ENCODE data around the gene TECRL. TPM values are rescaled to one million over a fixed set of nuclear protein-coding genes. Genes with fewer than 3 reads are reported as not detected.

TECRL gene
- total RNA-seq, 2 experiments from 2014 or later, result not detected

DNA sequence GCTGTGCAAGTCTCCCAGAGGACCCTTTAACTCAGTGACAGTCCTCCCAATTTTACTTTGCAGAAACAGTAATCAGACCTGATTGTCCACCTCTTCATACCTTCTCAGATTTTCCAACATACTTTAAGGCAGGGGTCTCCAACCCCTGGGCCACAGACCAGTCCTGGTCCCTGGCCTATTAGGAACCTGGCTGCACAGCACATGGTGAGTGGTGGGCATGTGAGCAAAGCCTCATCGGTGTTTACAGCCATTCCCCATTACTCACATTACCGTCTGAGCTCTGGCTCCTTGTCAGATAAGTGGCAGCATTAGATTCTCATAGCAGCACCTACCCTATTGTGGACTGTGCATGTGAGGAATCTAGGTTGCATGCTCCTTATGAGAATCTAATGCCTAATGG, 74.3 kb downstream of the TECRL start:
- ChIA-PET CTCF (no interaction called here), POLR2A (no interaction called here)

DNA sequence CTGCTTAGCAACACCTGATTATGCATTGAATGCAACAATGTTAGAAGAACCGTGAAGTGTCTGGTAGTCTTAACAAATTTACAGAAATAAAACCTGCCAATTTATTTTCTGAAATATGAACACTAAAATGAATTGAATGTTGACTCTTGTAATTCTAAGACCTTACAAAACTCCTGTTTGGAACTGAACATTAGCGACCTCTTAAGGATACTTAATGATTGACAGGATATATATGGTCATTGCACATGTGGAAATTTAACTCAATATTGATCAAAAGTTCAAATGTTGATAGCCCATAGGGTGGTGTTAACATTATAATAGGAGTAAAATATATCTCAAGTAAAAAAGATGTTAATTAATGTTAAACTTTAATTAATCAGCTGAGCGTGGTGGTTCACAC, 79.1 kb downstream of the TECRL start:
- CTCF ChIA-PET, result no interaction called here
- POLR2A ChIA-PET, result no interaction called here

DNA sequence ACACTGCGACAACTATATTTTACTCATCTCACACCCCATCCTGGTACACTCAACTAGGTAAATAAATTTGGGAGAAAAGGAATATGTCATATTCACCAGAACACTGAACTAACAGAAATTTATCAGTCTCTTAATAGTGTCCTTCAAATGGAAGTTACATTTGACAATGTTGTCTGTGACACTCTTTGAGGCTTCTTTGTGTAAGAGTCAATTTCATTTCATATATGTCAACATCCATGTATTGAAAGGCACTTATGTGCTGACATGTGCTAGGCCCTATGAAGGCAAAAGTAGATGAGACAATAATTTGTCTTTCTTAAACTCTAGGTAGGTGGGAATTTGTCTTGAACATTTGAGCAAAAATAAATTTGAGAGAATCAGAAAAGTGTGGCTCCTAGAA, 82.0 kb downstream of the TECRL start:
- ChIA-PET CTCF (no interaction called here), POLR2A (no interaction called here)

DNA sequence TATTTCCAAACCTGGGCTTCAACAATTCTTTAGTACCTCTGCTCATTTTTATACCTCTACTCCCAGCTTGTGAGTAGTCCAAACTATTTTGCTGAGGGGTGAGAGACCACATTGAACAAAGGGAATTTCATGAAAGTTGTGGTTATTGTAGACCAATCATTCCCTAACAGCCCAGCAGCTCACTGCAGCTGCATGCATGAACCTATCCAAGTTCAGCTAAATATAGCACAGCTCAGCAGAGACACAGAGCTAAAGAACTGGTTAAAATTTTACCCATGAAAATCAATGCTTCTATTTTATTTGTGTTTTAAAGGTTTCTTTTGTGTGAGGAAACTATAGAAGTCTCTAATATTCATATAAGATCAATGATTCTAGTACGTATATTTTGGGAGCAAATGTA, 82.7 kb downstream of the TECRL start:
- ChIA-PET POLR2A (no interaction called here), CTCF (no interaction called here)

DNA sequence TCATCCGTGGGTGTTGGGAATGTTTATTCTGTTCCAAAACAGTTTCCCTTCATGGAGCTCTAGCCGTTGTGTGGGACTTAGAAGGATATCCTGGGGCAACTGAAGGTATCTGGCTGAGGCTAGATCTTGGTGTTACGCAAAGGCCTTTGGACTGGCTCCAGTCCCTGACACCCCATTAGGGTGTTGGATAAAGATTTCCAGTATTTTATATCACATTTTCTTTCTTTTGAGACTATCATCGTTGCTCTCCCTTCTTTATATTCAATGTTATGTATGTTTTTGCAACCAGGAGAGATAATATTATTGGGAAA, 103.0 kb downstream of the TECRL start:
- ChIA-PET POLR2A (no interaction called here), CTCF (no interaction called here)

DNA sequence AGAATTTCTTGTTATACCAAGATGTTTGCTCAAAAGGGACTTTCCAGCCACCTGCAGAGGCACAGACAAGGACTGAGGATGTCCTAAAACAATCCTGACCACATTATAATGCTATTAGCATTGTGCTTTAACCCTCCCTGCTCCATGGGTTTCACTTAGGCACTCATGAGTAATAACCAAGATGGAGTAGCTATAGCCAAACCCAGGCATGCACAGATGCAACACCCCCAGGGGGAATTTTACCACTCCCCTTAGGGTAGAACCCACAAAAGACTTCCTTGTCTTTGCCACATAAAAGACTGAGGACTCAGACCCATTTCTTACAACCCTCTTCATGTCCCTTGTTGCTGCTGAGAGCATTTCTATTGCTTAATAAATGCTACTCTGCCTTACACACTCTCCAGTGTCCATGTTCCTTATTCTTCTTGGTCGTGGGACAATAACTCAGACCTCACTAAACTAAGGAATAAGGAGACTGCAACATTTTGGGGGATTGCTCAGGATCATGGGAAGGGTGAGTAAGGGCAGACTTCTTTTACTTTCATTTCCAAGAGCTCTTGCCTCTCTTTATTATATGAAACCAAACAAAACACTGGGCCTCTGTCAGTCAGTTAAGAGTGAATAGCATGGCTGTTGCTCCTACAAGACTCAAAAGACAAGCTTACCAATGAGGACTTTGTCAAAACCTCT, 103.5 kb downstream of the TECRL start:
- ChIA-PET CTCF (no interaction called here), POLR2A (no interaction called here)

DNA sequence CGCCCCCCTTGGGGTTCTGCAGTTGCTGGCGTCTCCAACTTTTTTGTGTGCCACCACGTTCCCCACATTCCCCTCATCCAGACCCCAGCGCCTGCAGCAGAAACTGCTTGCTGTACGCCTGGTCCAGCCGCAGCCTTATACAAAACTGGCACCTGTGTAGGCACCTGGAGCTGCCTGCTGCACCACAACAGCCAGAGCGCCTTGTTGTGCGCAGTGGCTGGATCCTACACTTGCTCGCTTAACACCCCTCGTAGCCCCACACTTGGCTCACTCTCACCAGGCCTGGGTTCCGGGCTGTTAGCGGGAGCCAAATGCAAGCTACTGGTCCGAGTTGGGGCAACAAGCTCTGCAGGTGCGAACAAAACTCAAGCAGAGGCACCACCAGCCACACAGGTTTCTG, 136.8 kb downstream of the TECRL start:
- POLR2A ChIA-PET, result no interaction called here

DNA sequence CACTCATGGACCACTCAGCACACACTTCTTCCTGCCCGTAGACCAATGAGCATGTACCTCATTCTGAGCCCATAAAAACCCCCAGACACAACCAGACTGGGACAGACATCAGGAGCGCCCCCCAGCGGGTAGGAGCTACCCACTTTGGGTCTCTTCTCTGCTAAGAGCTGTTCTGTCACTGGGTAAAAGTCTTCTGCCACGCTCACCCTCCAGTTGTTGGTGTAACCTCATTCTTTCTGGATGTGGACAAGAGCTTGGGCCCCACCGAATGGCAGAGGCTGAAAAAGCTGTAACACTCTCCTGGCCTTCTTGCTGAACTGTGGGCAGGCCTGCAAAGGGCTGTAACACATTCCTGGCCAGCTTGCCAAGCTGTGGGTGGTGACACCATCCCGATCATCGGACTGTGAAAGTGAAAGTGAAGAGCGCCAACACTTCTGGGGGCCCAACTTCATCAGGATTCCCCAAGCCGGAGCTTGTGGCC, 137.6 kb downstream of the TECRL start:
- CTCF ChIA-PET, result no interaction called here
- POLR2A ChIA-PET, result no interaction called here

More for the DNA sequence above, 136.8 kb downstream of the TECRL start:
- CTCF ChIA-PET, result no interaction called here

DNA sequence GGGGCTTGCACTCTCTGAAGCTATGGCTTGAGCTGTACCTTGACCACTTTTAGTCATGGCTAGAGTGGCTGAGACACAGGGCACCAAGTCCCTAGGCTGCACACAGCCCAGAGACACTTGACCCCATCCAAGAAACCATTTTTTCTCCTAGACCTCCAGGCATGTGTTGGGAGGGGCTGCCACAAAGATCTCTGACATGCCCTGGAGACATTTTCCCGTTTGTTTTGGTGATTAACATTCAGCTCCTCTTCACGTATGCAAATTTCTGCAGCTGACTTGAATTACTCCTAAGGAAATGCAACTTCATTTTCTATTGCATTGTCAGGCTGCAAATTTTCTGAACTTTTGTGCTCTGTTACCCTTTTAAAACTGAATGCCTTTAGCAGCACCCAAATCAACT, 142.6 kb downstream of the TECRL start:
- CTCF ChIA-PET, result no interaction called here
- POLR2A ChIA-PET, result no interaction called here

DNA sequence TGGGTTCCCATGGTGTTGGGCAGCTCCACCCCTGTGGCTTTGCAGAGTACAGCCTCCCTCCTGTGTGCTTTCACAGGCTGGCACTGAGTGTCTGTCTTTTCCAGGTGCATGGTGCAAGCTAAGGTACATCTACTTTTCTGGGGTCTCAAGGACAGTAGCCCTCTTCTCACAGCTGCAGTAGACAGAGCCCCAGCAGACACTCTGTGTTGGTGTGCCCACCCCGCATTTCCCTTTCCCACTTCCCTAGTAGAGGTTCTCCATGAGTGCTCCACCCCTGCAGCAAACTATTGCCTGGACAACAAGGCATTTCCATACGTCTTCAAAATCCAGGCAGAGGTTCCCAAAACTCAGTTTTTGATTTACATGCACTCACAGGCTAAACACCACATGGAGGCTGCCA, 143.0 kb downstream of the TECRL start:
- CTCF ChIA-PET, result no interaction called here
- POLR2A ChIA-PET, result no interaction called here

DNA sequence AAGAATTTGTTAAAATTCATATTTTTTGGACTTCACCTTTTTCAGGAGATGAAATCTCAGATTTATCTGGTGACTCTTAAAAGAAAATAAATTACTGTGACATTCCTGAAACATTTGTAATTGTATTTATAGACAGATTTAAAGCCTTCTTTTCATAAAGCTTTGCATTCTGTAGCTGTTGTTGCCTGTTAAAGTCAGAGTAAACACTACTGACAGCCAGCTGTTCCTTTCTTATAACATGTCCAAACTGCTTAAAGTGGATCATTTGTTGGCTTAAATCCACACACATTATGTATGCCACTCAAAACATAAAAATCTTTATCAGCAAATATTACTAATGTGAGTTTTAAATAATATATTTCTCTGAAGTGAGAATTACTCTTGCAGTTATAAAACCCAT, 157.5 kb downstream of the TECRL start:
- POLR2A ChIA-PET, result no interaction called here
- CTCF ChIA-PET, result no interaction called here

DNA sequence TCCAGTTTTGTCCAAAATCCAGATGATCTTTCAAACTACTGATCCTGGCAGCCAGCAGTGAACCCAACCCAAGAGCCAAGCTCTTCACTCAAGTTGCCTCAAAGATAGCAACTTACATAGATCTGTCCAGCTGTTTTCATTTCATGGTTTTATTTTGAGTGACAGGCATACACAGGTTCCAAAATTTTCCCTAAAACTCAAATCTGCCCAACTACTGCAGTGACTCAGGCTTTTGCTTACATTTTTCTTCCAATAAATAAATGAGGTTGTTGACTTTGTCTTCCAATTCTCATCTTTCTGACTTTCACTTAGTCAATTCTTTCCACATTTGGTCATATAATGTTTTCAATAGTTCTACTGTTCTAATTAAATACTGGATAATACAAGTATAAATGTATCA, 158.8 kb downstream of the TECRL start:
- ChIA-PET CTCF (no interaction called here), POLR2A (no interaction called here)

DNA sequence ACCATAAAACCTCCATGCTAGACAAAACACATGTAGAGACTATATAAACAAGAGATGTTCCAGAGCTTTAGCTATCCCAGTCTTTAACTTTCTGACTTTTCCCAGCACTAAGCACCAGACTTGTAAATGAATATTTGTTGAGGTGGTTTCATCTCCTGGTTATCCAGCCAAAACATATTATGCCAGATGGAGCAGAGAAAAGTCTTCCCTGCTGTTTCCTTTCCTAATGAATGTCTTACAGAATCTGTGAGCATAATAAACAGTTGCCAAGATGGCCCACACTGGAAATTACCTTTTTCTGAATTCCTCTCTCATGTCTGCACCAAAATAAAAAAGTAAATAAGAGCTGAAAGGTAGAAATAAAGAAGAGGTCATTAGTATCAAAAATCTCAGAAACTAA, 159.2 kb downstream of the TECRL start:
- ChIA-PET CTCF (interaction anchor here (0.6 kb wide), 1 partner anchor 605 kb away, joined by 3 read pairs; no protein-coding TSS in a partner anchor), POLR2A (no interaction called here)

DNA sequence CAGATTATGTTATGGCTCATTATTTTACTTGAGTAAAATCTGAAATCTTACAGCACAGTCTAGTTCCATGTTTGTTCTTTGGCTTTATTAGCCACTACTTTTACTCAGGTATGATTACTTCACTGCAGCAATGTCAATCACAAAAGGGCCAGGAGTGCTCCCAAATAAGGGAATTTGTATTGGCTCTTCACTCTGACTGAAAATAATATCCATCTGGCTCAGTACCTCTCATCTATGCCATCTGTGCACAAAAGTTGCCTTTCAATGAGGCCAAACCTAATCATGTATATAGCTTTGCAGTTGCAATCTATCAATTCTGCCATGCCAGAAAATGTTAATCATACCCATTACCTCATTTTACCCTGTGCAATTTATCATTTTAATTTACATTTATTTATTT, 161.1 kb downstream of the TECRL start:
- ChIA-PET POLR2A (no interaction called here), CTCF (no interaction called here)

DNA sequence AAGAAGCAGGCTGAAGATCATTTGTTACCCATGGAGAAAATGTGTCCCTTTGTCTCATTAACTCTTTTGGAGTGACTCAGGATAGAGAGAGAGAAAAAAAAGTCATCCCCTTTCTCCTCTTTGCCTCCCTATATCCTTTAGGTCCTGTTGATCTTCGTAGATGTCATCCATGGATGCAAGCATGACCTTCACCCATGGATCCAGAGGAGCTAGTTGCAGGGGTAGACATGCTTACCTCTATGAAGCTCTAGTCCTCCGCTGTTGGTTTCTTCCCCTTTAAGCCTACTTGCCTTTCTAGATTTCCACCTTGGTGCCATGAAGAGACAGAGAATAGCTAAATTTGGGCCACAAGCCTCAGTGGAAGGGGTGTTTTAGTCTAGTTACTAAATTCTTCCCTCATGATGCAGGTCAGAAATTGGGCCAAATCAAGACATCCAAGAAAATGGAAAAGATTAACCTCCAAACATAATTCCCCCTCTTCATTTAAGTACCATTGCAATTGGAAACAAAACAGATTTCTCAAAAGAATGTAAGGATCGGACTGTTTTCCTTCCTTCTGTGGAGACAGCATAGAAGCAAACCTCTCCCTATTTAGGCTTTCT, 178.4 kb downstream of the TECRL start:
- POLR2A ChIA-PET, result no interaction called here

More for the DNA sequence above, 178.4 kb downstream of the TECRL start:
- CTCF ChIA-PET, result no interaction called here

Data from activated CD8-positive, alpha-beta memory T cell treated with anti-CD3 and anti-CD28 coated beads for 36 hours (primary cell).